Astrocyte (in vitro differentiated cells and primary cell): ENCODE measurements around the gene CAMK1D.

ENCODE experiments used
- CTCF ChIP-seq: IDR thresholded peaks from 2 replicates; pipeline ENCODE4 v1.5.1; 2011; ENCODE audit warnings: low read depth, mild to moderate bottlenecking, inconsistent platforms, low read length, moderate library complexity; ENCODE audit not compliant: insufficient read depth
- EZH2 ChIP-seq: IDR thresholded peaks from 2 replicates; pipeline ENCODE4 v1.6.1; 2012; ENCODE audit warnings: mild to moderate bottlenecking, low read length, inconsistent platforms; ENCODE audit not compliant: insufficient read depth

DNA sequence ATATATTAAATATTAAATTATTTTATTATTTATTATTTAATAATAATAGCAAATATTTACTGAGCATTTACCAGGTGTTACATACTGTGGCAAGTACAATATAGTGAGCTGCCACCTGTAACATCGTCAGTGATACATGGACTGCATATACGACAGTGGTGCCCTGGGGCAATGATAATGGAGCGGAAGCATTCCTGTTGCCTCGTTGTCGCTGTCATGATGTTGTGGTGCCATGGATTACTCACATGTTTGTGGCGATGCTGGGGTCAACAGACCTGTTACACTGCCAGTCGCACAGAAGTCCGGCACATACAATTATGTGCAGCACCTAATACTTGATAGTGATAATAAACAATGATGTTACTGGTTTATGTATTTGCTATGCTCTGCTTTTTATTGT is 20.6 kb downstream of the CAMK1D start:
- TF ChIP-seq CTCF (no peak), EZH2 (no peak)
